Measurements from ENCODE around the gene CPED1.

- TF ChIP-seq EZH2 (IDR thresholded peaks at IDR 0.05) (no peak), POLR2AphosphoS5 (IDR thresholded peaks at IDR 0.05; ENCODE audit: borderline replicate concordance, low read depth, low read length) (no peak), FOXP2 (optimal IDR thresholded peaks at IDR 0.05; ENCODE audit: control extremely low read depth, extremely low read length, insufficient read depth) (no peak)
These were observed 306.0 kb downstream of the CPED1 start for GRCh38 chr7:121294448-121294992.
